Measurements from ENCODE around the gene NFKBIZ. TPM values are rescaled to one million over a fixed set of nuclear protein-coding genes. Genes with fewer than 3 reads are reported as not detected.

The NFKBIZ gene
- total RNA-seq, 1 experiment from 2014 or later = 15.1 TPM

DNA sequence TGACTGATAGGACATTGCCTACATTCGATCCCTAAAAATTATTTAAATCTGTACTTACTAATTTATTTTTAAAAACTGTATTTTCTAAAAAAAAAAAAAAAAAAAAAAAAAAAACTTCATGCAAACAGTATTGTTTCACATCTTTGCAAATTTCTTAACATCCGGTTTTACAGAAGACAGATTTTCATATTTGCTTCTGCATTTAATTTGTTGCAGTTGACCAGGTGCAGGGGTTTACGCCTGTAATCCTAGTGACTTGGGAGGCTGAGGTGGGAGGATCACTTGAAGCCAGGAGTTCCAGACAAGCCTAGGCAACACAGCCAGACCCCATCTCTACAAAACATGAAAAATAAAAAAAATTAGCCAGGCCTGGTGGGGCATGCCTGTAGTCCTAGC is 6.4 kb upstream of the NFKBIZ start:
- POLR2A ChIA-PET = interaction anchor here (0.6 to 1.2 kb wide), 3 partner anchors 13 to 958 kb away, joined by 3 read pairs; no protein-coding TSS in a partner anchor
- no peak overlapping the region for H3K4me3 Mint-ChIP-seq
- H3K36me3 Mint-ChIP-seq = peaks cover 4% of the 10 kb centered on the region; the same call in 1 of the 2 replicates
- H3K27me3 Mint-ChIP-seq (ENCODE audit: low read depth) = no peaks in the 10 kb centered on the region; the same call in 1 of the 2 replicates
- TF ChIP-seq SMAD4 (CRISPR knock-in tag; IDR thresholded peaks at IDR 0.05) (no peak), CREB1 (CRISPR knock-in tag; IDR thresholded peaks at IDR 0.05) (no peak), ZNF396 (CRISPR knock-in tag; IDR thresholded peaks at IDR 0.05; ENCODE audit: borderline replicate concordance) (no peak), ZNF263 (CRISPR knock-in tag; IDR thresholded peaks at IDR 0.05; ENCODE audit: low read depth) (no peak), TCF7 (CRISPR knock-in tag; IDR thresholded peaks at IDR 0.05; ENCODE audit: low read depth) (no peak), ZNF121 (CRISPR knock-in tag; IDR thresholded peaks at IDR 0.05) (peak; percentile 63; the same call in 1 of the 2 replicates), FOXJ3 (CRISPR knock-in tag; IDR thresholded peaks at IDR 0.05; ENCODE audit: borderline replicate concordance) (no peak)
- no peak for DNase-seq (ENCODE audit: low spot score)
- H3K27ac Mint-ChIP-seq = peak overlapping the region; percentile 80
- CTCF ChIA-PET = no interaction called here
- peaks cover 8% of the 10 kb centered on the region for H3K9me3 Mint-ChIP-seq
- no peak for ATAC-seq
- peaks cover 60% of the 10 kb centered on the region for H3K4me1 Mint-ChIP-seq

DNA sequence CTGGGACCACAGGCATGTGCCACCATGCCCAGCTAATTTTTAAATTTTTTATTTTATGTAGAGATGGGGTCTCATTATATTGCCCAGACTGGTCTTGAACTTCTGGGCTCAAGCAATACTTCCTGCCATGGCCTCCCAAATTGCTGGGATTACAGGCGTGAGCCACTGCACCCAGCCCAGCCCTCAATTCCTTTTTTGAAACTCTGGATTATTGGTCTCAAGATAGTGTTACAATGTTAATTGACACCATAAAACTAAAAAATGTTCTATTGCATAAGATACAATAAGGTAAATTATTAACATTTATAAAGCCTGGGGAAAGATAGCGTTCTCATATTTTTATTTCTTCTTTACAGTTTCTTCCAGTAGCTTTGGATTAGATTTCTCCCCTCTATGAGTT is 3.9 kb upstream of the NFKBIZ start:
- no peak for TF ChIP-seq FOXJ3 (CRISPR knock-in tag; IDR thresholded peaks at IDR 0.05; ENCODE audit: borderline replicate concordance)
- Mint-ChIP-seq H3K4me3 (no peak overlapping the region), H3K27ac (no peak overlapping the region), H3K9me3 (peaks cover 8% of the 10 kb centered on the region), H3K27me3 (ENCODE audit: low read depth) (no peaks in the 10 kb centered on the region; the same call in 1 of the 2 replicates), H3K4me1 (peaks cover 62% of the 10 kb centered on the region), H3K36me3 (peaks cover 4% of the 10 kb centered on the region; the same call in 1 of the 2 replicates)
- DNase-seq (ENCODE audit: low spot score) = no peak
- CTCF ChIA-PET = no interaction called here
- POLR2A ChIA-PET = interaction anchor here (0.7 kb wide), 1 partner anchor 180 kb away, joined by 3 read pairs; no protein-coding TSS in a partner anchor
- ATAC-seq = no peak

- Mint-ChIP-seq H3K27me3 (ENCODE audit: low read depth) (no peaks in the 10 kb centered on the region; the same call in 1 of the 2 replicates), H3K27ac (no peak overlapping the region), H3K9me3 (peaks cover 8% of the 10 kb centered on the region), H3K4me3 (no peak overlapping the region), H3K36me3 (peaks cover 7% of the 10 kb centered on the region; the same call in 1 of the 2 replicates), H3K4me1 (peaks cover 60% of the 10 kb centered on the region)
- CTCF ChIA-PET = no interaction called here
- no peak for DNase-seq (ENCODE audit: low spot score)
- POLR2A ChIA-PET = no interaction called here
- ATAC-seq = no peak
- TF ChIP-seq FOXP4 (CRISPR knock-in tag; IDR thresholded peaks at IDR 0.05) (no peak), ZNF532 (CRISPR knock-in tag; IDR thresholded peaks at IDR 0.05; ENCODE audit: borderline replicate concordance) (no peak), CREM (CRISPR knock-in tag; IDR thresholded peaks at IDR 0.05) (no peak), KAT7 (CRISPR knock-in tag; IDR thresholded peaks at IDR 0.05; ENCODE audit: borderline replicate concordance) (no peak), ZNF232 (CRISPR knock-in tag; IDR thresholded peaks at IDR 0.05) (no peak), ZNF219 (CRISPR knock-in tag; IDR thresholded peaks at IDR 0.05; ENCODE audit: borderline replicate concordance) (no peak), ZNF396 (CRISPR knock-in tag; IDR thresholded peaks at IDR 0.05; ENCODE audit: borderline replicate concordance) (no peak), OVOL2 (CRISPR knock-in tag; IDR thresholded peaks at IDR 0.05; ENCODE audit: borderline replicate concordance) (no peak), RORB (CRISPR knock-in tag; IDR thresholded peaks at IDR 0.05) (no peak), NR2C2 (CRISPR knock-in tag; IDR thresholded peaks at IDR 0.05) (no peak), NFE2L1 (CRISPR knock-in tag; IDR thresholded peaks at IDR 0.05) (no peak)
- TF ChIP-seq, protein P1, sequence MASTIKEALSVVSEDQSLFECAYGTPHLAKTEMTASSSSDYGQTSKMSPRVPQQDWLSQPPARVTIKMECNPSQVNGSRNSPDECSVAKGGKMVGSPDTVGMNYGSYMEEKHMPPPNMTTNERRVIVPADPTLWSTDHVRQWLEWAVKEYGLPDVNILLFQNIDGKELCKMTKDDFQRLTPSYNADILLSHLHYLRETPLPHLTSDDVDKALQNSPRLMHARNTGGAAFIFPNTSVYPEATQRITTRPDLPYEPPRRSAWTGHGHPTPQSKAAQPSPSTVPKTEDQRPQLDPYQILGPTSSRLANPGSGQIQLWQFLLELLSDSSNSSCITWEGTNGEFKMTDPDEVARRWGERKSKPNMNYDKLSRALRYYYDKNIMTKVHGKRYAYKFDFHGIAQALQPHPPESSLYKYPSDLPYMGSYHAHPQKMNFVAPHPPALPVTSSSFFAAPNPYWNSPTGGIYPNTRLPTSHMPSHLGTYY (CRISPR knock-in tag; IDR thresholded peaks at IDR 0.05) = no peak
- TF ChIP-seq, protein P2, sequence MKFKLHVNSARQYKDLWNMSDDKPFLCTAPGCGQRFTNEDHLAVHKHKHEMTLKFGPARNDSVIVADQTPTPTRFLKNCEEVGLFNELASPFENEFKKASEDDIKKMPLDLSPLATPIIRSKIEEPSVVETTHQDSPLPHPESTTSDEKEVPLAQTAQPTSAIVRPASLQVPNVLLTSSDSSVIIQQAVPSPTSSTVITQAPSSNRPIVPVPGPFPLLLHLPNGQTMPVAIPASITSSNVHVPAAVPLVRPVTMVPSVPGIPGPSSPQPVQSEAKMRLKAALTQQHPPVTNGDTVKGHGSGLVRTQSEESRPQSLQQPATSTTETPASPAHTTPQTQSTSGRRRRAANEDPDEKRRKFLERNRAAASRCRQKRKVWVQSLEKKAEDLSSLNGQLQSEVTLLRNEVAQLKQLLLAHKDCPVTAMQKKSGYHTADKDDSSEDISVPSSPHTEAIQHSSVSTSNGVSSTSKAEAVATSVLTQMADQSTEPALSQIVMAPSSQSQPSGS (CRISPR knock-in tag; IDR thresholded peaks at IDR 0.05; ENCODE audit: borderline replicate concordance, low read depth) = no peak
- TF ChIP-seq, protein P3, sequence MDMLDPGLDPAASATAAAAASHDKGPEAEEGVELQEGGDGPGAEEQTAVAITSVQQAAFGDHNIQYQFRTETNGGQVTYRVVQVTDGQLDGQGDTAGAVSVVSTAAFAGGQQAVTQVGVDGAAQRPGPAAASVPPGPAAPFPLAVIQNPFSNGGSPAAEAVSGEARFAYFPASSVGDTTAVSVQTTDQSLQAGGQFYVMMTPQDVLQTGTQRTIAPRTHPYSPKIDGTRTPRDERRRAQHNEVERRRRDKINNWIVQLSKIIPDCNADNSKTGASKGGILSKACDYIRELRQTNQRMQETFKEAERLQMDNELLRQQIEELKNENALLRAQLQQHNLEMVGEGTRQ (CRISPR knock-in tag; IDR thresholded peaks at IDR 0.05) = no peak
- TF ChIP-seq, protein P4, sequence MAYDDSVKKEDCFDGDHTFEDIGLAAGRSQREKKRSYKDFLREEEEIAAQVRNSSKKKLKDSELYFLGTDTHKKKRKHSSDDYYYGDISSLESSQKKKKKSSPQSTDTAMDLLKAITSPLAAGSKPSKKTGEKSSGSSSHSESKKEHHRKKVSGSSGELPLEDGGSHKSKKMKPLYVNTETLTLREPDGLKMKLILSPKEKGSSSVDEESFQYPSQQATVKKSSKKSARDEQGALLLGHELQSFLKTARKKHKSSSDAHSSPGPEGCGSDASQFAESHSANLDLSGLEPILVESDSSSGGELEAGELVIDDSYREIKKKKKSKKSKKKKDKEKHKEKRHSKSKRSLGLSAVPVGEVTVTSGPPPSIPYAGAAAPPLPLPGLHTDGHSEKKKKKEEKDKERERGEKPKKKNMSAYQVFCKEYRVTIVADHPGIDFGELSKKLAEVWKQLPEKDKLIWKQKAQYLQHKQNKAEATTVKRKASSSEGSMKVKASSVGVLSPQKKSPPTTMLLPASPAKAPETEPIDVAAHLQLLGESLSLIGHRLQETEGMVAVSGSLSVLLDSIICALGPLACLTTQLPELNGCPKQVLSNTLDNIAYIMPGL (CRISPR knock-in tag; IDR thresholded peaks at IDR 0.05) = no peak
Measured at GRCh38 chr3:101846709-101847108, 2.6 kb upstream of the NFKBIZ start.

Measured in WTC11 (cell line).